A549 (cell line): ENCODE data around the gene FRMD3. TPM values are rescaled to one million over a fixed set of nuclear protein-coding genes. Genes with fewer than 3 reads are reported as not detected.

Source experiments
- ATAC-seq, 2 experiments: fragments of 200-7000 bp in 1 of 2; fragments of >200 bp in 1 of 2; cut with Nextera tagmentation in 1 of 2; cut with Tn5 transposase in 1 of 2; 3 replicates each; pipeline versions ENCODE4 v1.8.0 to v1.9.1; 2018 to 2020; ENCODE audit warnings: mild to moderate bottlenecking in 1 of 2, moderate library complexity in 1 of 2
- CTCF ChIA-PET: fragments of 300-600 bp; sonication (Branson Sonifier 250); formaldehyde crosslinking; extraction: SDS; loops from one replicate; lab custom pipeline; 2021; ENCODE audit warnings: antibody characterized with exemption, inconsistent platforms; lab: Yijun Ruan, JAX
- POLR2A ChIA-PET: fragments of 350-600 bp; formaldehyde crosslinking; extraction: SDS; loops from one replicate; lab custom pipeline; 2021; ENCODE audit warnings: antibody characterized with exemption, inconsistent platforms; lab: Yijun Ruan, JAX
- DNase-seq, 2 experiments: peaks; one replicate each; pipeline versions ENCODE4 v3.0.0 to v3.0.0-alpha.2; 2011 to 2016; ENCODE audit warnings: low read depth in 1 of 2, low spot score in 1 of 2
- FAIRE-seq: peaks from 2 replicates; lab custom pipeline; 2011; peaks lifted over from hg19 to GRCh38; lab: Jason Lieb, UNC
- H3K27ac ChIP-seq, 2 experiments: fragments of >200 bp; sonication (Bioruptor Twin); formaldehyde crosslinking; 3 replicates each; pipeline ENCODE4 v1.5.1; 2016 to 2017
- H3K4me1 ChIP-seq: fragments of >200 bp; sonication (Bioruptor Twin); formaldehyde crosslinking; 3 replicates; pipeline ENCODE4 v1.6.1; 2016
- H3K4me2 ChIP-seq: fragments of >200 bp; sonication (Bioruptor Twin); formaldehyde crosslinking; 3 replicates; pipeline ENCODE4 v1.6.1; 2016
- H3K4me3 ChIP-seq: fragments of >200 bp; sonication (Bioruptor Twin); formaldehyde crosslinking; 3 replicates; pipeline ENCODE4 v1.5.1; 2016
- H3K9me3 ChIP-seq: fragments of >200 bp; sonication (Bioruptor Twin); formaldehyde crosslinking; 3 replicates; pipeline ENCODE4 v1.6.1; 2016
- BHLHE40 ChIP-seq: IDR thresholded peaks from 2 replicates; pipeline ENCODE4 v1.6.1; 2012; ENCODE audit warnings: low read depth, low read length, inconsistent platforms
- CBX2 ChIP-seq: fragments of 200-600 bp; sonication (generic); IDR thresholded peaks from 2 replicates; pipeline ENCODE4 v1.6.1; 2016; ENCODE audit warnings: low read depth, mild to moderate bottlenecking, borderline replicate concordance
- CBX8 ChIP-seq: fragments of 200-600 bp; sonication (generic); IDR thresholded peaks from 2 replicates; pipeline ENCODE4 v1.6.1; 2016
- EP300 ChIP-seq, 2 experiments: fragments of >200 bp; sonication (Bioruptor Twin); formaldehyde crosslinking; IDR thresholded peaks; 2 replicates in 1 of 2; 3 replicates in 1 of 2; pipeline ENCODE4 v1.6.1; 2016 to 2017
- FOSL2 ChIP-seq, 2 experiments: fragments of 450-650 bp in 1 of 2; fragments of >200 bp in 1 of 2; sonication (Bioruptor Twin) in 1 of 2; formaldehyde crosslinking; IDR thresholded peaks; 2 replicates each; pipeline versions ENCODE4 v1.5.0 to v1.6.1; 2016 to 2020; ENCODE audit warnings: mild to moderate bottlenecking in 1 of 2, moderate library complexity in 1 of 2
- GATA3 ChIP-seq: IDR thresholded peaks from 2 replicates; pipeline ENCODE4 v1.6.1; 2012; ENCODE audit warnings: borderline replicate concordance
- JUNB ChIP-seq: fragments of >200 bp; sonication (Bioruptor Twin); formaldehyde crosslinking; IDR thresholded peaks from 2 replicates; pipeline ENCODE4 v1.6.1; 2016
- KDM1A ChIP-seq: fragments of 200-600 bp; sonication (generic); IDR thresholded peaks from 2 replicates; pipeline ENCODE4 v1.6.1; 2016; ENCODE audit warnings: low read depth, mild to moderate bottlenecking
- MAFK ChIP-seq: fragments of 450-650 bp; IDR thresholded peaks from 2 replicates; pipeline ENCODE4 v1.6.1; 2014; ENCODE audit not compliant: partially characterized antibody
- MAZ ChIP-seq: fragments of 150-350 bp; IDR thresholded peaks from 2 replicates; pipeline ENCODE4 v1.6.1; 2014; ENCODE audit warnings: antibody characterized with exemption, low read depth, low read length, borderline replicate concordance
- NFE2L2 ChIP-seq: fragments of 150-350 bp; conservative IDR thresholded peaks from 2 replicates; pipeline ENCODE4 v1.6.1; 2014; ENCODE audit warnings: low read length
- POLR2AphosphoS2 ChIP-seq: conservative IDR thresholded peaks from 2 replicates; pipeline ENCODE4 v1.6.1; 2012; ENCODE audit warnings: low read length, improper control_type of control experiment, inconsistent platforms
- RAD21 ChIP-seq, 2 experiments: fragments of >200 bp in 1 of 2; sonication (Bioruptor Twin) in 1 of 2; formaldehyde crosslinking in 1 of 2; IDR thresholded peaks in 1 of 2; conservative IDR thresholded peaks in 1 of 2; 2 replicates in 1 of 2; 3 replicates in 1 of 2; pipeline ENCODE4 v1.6.1; 2012 to 2018; ENCODE audit warnings: inconsistent platforms in 1 of 2
- RARB ChIP-seq: fragments of 250-450 bp; sonication (Bioruptor Pico); IDR thresholded peaks from 2 replicates; pipeline ENCODE4 v1.8.0; 2021; ENCODE audit warnings: mild to moderate bottlenecking, moderate library complexity
- RFX5 ChIP-seq: fragments of 450-650 bp; IDR thresholded peaks from 2 replicates; pipeline ENCODE4 v1.7.1; 2014; ENCODE audit warnings: antibody characterized with exemption, mild to moderate bottlenecking, moderate library complexity
- WGBS: methylation state at CpG from one replicate; pipeline ENCODE4 v1.1.6; 2017; ENCODE audit errors: missing lambda C conversion rate; 5-methylcytosine and 5-hydroxymethylcytosine counted together
- polyA plus RNA-seq, 4 experiments: library from polyadenylated mRNA; depleted of rRNA in 3 of 4; stranded (reverse); fragments of >200 nt; fragmentation: RNase III in 1 of 4; extraction: RNeasy Plus Mini Kit Qiagen cat#74134 plus additional on column Dnase treatment in 1 of 4; gene quantifications; 2 replicates in 3 of 4; 3 replicates in 1 of 4; pipeline ENCODE4 v1.2.3, GENCODE V29; 2011 to 2017
- TF ChIP-seq, protein P1 (sequence below): fragments of >200 bp; sonication (Bioruptor Twin); formaldehyde crosslinking; IDR thresholded peaks from 3 replicates; pipeline ENCODE4 v1.6.1; 2016
- TF ChIP-seq, protein P2 (sequence below): fragments of 150-350 bp; IDR thresholded peaks from 2 replicates; pipeline ENCODE4 v1.6.1; 2014; ENCODE audit warnings: low read depth, mild to moderate bottlenecking, low read length
- TF ChIP-seq, protein P3 (sequence below): IDR thresholded peaks from 2 replicates; pipeline ENCODE4 v1.6.1; 2012; ENCODE audit warnings: low read depth, borderline replicate concordance
- TF ChIP-seq, protein P4 (sequence below): fragments of >200 bp; sonication (Bioruptor Twin); formaldehyde crosslinking; IDR thresholded peaks from 2 replicates; pipeline ENCODE4 v1.6.1; 2016
- TF ChIP-seq, protein P5 (sequence below): fragments of >200 bp; sonication (Bioruptor Twin); formaldehyde crosslinking; IDR thresholded peaks from 3 replicates; pipeline ENCODE4 v1.5.1; 2016

FRMD3 gene
- polyA plus RNA-seq, 2 of the 4 experiments (the other 2 are of a cell fraction): 1.7 to 3.3 TPM

DNA sequence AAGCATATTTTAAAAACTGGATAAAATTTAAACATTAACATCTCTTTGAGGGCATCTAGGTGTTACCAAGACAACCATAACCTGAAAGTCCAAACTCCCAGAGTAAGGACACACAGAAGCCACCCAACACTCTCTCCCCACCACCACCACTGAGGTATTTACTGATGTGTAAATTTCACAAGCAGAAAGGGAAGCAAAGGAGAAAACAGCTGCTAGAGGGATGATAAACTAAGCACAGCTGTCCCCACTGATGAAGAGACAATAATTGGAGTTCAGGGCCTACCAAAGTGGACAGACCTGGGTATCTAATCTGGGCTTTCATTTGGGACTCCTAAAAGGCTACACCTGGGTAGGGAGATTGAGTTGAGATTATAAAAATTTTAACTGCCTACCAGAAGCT lies 63.6 kb downstream of the FRMD3 start:
- ChIA-PET POLR2A (no interaction called here), CTCF (no interaction called here)
- TF ChIP-seq FOSL2 (IDR thresholded peaks at IDR 0.05) (no peak), FOSL2 (CRISPR knock-in tag; IDR thresholded peaks at IDR 0.05) (no peak)
- TF ChIP-seq, protein P1, sequence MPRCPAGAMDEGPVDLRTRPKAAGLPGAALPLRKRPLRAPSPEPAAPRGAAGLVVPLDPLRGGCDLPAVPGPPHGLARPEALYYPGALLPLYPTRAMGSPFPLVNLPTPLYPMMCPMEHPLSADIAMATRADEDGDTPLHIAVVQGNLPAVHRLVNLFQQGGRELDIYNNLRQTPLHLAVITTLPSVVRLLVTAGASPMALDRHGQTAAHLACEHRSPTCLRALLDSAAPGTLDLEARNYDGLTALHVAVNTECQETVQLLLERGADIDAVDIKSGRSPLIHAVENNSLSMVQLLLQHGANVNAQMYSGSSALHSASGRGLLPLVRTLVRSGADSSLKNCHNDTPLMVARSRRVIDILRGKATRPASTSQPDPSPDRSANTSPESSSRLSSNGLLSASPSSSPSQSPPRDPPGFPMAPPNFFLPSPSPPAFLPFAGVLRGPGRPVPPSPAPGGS: no peak
- ATAC-seq (no peak), FAIRE-seq (no peak), DNase-seq (no peak)
- peaks cover 40% of the 10 kb centered on the region for H3K4me1 ChIP-seq
- H3K9me3 ChIP-seq: 0 out of 3 replicates have a peak, but pooled peaks cover under 1% of the 10 kb centered on the region
- peak overlapping the region; percentile 24 to 78; a peak in 5 of 6 replicates for H3K27ac ChIP-seq
- no peak overlapping the region for H3K4me3 ChIP-seq
- peak overlapping the region; percentile 90; the same call in 2 of the 3 replicates for H3K4me2 ChIP-seq

DNA sequence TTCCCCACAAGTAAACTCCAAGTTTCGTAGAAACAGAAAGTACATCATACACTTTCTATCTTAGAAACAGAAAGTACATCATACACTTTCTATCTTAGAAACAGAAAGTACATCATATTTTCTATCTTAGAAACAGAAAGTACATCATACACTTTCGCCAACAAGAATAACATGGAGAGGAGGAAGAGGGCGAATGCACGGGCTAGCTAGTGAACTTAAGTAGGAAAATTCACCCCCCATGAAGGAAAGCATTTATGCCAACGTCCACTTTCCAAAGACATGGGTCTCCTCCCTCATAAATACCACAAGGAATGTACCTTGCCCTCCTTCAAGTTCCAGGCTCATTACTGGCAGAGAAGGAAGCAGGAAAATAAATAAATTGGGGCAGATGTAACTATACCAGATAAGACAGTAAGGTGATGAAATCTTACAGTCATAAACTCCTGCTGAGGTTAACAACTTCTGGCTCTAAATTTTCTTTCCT lies 64.7 kb downstream of the FRMD3 start:
- peak in 1 of 2 experiments; percentile 27 for DNase-seq
- peak overlapping the region; percentile 90 for H3K4me2 ChIP-seq
- FAIRE-seq: peak; percentile 63
- CTCF ChIA-PET: no interaction called here
- peak overlapping the region; percentile 28 for H3K4me3 ChIP-seq
- ATAC-seq: no peak
- no peaks in the 10 kb centered on the region for H3K9me3 ChIP-seq
- peak overlapping the region; percentile 76 to 78 for H3K27ac ChIP-seq
- POLR2A ChIA-PET: no interaction called here
- WGBS: 22% methylated on average over 5 of the region's 5 CpGs
- TF ChIP-seq CBX2 (no peak), NFE2L2 (no peak), KDM1A (no peak), RFX5 (no peak)
- peaks cover 40% of the 10 kb centered on the region for H3K4me1 ChIP-seq

DNA sequence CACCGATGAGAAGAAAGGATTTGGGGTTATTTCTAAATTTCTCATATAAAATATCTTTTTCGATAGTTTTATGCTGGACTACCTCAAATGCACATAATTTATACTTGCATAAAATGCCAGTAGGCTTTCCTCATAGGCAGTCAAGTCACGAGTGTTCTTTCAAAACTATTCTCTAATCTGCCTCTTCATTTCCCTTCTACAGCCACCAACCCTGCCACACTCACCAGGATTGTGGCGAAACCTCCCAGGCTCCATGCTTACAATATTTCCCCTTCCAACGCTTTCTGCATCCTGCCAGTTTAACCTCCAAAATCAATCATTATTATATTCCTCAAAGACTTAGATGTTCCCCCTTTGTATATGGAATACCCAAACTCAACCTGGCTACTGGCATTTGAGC lies 65.4 kb downstream of the FRMD3 start:
- ChIA-PET POLR2A (no interaction called here), CTCF (interaction anchor here (1.3 kb wide), 1 partner anchor 18 kb away, joined by 3 read pairs; no protein-coding TSS in a partner anchor)
- no peak for FAIRE-seq
- no peak for DNase-seq
- Histone ChIP-seq H3K27ac (peak overlapping the region; percentile 76 to 78), H3K9me3 (no peaks in the 10 kb centered on the region), H3K4me2 (peak overlapping the region; percentile 90), H3K4me3 (peak overlapping the region; percentile 28; the same call in 2 of the 3 replicates), H3K4me1 (peaks cover 40% of the 10 kb centered on the region)
- no peak for ATAC-seq
- no peak for TF ChIP-seq BHLHE40
- TF ChIP-seq MAZ: no peak
- no peak for TF ChIP-seq MAFK
- WGBS: 41% methylated on average over 5 of the region's 5 CpGs

DNA sequence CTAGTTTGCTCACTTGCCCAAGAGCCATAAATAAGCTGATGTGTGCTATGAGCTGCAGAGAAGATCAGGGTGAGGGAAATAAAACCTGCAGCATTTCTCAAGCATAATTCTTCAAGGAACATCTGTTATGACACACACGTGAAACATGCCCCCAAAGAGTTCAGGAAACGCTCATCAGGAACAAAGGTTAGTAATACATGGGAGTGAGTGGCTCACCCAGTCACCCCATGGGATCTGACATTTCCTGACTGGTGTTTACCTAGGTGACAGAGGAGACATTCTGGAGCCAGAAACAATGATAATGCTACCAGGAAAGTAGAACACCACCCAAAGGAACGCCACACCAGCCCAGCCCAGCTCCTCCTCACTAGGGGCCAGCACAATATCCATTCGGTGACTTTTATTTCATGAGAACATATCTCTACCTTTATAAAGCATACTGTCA lies 66.0 kb downstream of the FRMD3 start:
- H3K4me1 ChIP-seq: peaks cover 42% of the 10 kb centered on the region
- POLR2A ChIA-PET: no interaction called here
- DNase-seq (peak; percentile 36 to 65), FAIRE-seq (no peak), ATAC-seq (peak; percentile 76 to 80)
- H3K27ac ChIP-seq: peak overlapping the region; percentile 76 to 78
- H3K9me3 ChIP-seq: no peaks in the 10 kb centered on the region
- no peak overlapping the region for H3K4me3 ChIP-seq
- CTCF ChIA-PET: interaction anchor here (1.3 kb wide), 1 partner anchor 19 kb away, joined by 3 read pairs; no protein-coding TSS in a partner anchor
- 4% methylated on average over 4 of the region's 4 CpGs for WGBS
- H3K4me2 ChIP-seq: peak overlapping the region; percentile 90
- TF ChIP-seq FOSL2 (IDR thresholded peaks at IDR 0.05) (no peak), FOSL2 (CRISPR knock-in tag; IDR thresholded peaks at IDR 0.05) (peak; percentile 14; the same call in 1 of the 2 replicates), CBX8 (no peak), RARB (no peak), RAD21 (conservative IDR thresholded peaks at IDR 0.05 in 1 of 2, IDR thresholded peaks at IDR 0.05 in 1 of 2) (0 out of 5 replicates have a peak, but pooled peaks of 1 of the 2 experiments have one; percentile 15), BHLHE40 (no peak), POLR2AphosphoS2 (no peak), GATA3 (peak; percentile 17; the same call in 1 of the 2 replicates), JUNB (peak; percentile 38; the same call in 1 of the 2 replicates), EP300 (IDR thresholded peaks at IDR 0.05) (peak; percentile 32 to 50; a peak in 3 of 5 replicates)
- TF ChIP-seq, protein P2, sequence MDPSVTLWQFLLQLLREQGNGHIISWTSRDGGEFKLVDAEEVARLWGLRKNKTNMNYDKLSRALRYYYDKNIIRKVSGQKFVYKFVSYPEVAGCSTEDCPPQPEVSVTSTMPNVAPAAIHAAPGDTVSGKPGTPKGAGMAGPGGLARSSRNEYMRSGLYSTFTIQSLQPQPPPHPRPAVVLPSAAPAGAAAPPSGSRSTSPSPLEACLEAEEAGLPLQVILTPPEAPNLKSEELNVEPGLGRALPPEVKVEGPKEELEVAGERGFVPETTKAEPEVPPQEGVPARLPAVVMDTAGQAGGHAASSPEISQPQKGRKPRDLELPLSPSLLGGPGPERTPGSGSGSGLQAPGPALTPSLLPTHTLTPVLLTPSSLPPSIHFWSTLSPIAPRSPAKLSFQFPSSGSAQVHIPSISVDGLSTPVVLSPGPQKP: no peak
- TF ChIP-seq, protein P3, sequence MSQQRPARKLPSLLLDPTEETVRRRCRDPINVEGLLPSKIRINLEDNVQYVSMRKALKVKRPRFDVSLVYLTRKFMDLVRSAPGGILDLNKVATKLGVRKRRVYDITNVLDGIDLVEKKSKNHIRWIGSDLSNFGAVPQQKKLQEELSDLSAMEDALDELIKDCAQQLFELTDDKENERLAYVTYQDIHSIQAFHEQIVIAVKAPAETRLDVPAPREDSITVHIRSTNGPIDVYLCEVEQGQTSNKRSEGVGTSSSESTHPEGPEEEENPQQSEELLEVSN: no peak
- TF ChIP-seq, protein P4, sequence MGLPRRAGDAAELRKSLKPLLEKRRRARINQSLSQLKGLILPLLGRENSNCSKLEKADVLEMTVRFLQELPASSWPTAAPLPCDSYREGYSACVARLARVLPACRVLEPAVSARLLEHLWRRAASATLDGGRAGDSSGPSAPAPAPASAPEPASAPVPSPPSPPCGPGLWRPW: no peak
- TF ChIP-seq, protein P5, sequence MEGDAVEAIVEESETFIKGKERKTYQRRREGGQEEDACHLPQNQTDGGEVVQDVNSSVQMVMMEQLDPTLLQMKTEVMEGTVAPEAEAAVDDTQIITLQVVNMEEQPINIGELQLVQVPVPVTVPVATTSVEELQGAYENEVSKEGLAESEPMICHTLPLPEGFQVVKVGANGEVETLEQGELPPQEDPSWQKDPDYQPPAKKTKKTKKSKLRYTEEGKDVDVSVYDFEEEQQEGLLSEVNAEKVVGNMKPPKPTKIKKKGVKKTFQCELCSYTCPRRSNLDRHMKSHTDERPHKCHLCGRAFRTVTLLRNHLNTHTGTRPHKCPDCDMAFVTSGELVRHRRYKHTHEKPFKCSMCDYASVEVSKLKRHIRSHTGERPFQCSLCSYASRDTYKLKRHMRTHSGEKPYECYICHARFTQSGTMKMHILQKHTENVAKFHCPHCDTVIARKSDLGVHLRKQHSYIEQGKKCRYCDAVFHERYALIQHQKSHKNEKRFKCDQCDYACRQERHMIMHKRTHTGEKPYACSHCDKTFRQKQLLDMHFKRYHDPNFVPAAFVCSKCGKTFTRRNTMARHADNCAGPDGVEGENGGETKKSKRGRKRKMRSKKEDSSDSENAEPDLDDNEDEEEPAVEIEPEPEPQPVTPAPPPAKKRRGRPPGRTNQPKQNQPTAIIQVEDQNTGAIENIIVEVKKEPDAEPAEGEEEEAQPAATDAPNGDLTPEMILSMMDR: no peak
